Activated effector memory CD4-positive, alpha-beta T cell treated with Interleukin-2 at 50 U/mL for 16 hours (primary cell): ENCODE measurements around the gene MPRIP.

Source experiments
- DNase-seq: peaks from one replicate; pipeline ENCODE4 v3.0.0-alpha.2; 2020

The MPRIP gene

GRCh38 chr17:17089796-17090641 is 47.8 kb downstream of the MPRIP start:
- no peak for DNase-seq

GRCh38 chr17:17090642-17091103 is 48.4 kb downstream of the MPRIP start:
- DNase-seq = no peak

- no peak for DNase-seq
These were observed 49.0 kb downstream of the MPRIP start for GRCh38 chr17:17091276-17091675.

- DNase-seq = no peak
These were observed 49.8 kb downstream of the MPRIP start for GRCh38 chr17:17091856-17092756.

GRCh38 chr17:17093764-17094163 is 51.5 kb downstream of the MPRIP start:
- DNase-seq = no peak

- no peak for DNase-seq
These were observed 54.4 kb downstream of the MPRIP start for GRCh38 chr17:17096438-17097178.

- DNase-seq = no peak
These were observed 55.6 kb downstream of the MPRIP start for GRCh38 chr17:17097763-17098345.

- no peak for DNase-seq
These were observed 56.4 kb downstream of the MPRIP start for GRCh38 chr17:17098551-17099179.

- no peak for DNase-seq
These were observed 59.9 kb downstream of the MPRIP start for GRCh38 chr17:17102176-17102575.

- no peak for DNase-seq
These were observed 60.9 kb downstream of the MPRIP start for GRCh38 chr17:17103160-17103559.

GRCh38 chr17:17104036-17104435 is 61.8 kb downstream of the MPRIP start:
- DNase-seq = no peak

- DNase-seq = no peak
These were observed 62.2 kb downstream of the MPRIP start for GRCh38 chr17:17104494-17104893.

- DNase-seq = no peak
These were observed 63.7 kb downstream of the MPRIP start for GRCh38 chr17:17105976-17106375.

GRCh38 chr17:17106756-17107155 is 64.5 kb downstream of the MPRIP start:
- DNase-seq = no peak

GRCh38 chr17:17107281-17107680 is 65.0 kb downstream of the MPRIP start:
- no peak for DNase-seq

GRCh38 chr17:17107891-17108431 is 65.7 kb downstream of the MPRIP start:
- DNase-seq = no peak

- DNase-seq = no peak
These were observed 66.3 kb downstream of the MPRIP start for GRCh38 chr17:17108451-17109049.

GRCh38 chr17:17109256-17109655 is 67.0 kb downstream of the MPRIP start:
- DNase-seq = no peak

- DNase-seq = peak; percentile 37
These were observed 67.7 kb downstream of the MPRIP start for GRCh38 chr17:17109907-17110306.

GRCh38 chr17:17110520-17110919 is 68.3 kb downstream of the MPRIP start:
- no peak for DNase-seq
